ENCODE measurements around the gene DHCR7.

DHCR7 gene

DNA sequence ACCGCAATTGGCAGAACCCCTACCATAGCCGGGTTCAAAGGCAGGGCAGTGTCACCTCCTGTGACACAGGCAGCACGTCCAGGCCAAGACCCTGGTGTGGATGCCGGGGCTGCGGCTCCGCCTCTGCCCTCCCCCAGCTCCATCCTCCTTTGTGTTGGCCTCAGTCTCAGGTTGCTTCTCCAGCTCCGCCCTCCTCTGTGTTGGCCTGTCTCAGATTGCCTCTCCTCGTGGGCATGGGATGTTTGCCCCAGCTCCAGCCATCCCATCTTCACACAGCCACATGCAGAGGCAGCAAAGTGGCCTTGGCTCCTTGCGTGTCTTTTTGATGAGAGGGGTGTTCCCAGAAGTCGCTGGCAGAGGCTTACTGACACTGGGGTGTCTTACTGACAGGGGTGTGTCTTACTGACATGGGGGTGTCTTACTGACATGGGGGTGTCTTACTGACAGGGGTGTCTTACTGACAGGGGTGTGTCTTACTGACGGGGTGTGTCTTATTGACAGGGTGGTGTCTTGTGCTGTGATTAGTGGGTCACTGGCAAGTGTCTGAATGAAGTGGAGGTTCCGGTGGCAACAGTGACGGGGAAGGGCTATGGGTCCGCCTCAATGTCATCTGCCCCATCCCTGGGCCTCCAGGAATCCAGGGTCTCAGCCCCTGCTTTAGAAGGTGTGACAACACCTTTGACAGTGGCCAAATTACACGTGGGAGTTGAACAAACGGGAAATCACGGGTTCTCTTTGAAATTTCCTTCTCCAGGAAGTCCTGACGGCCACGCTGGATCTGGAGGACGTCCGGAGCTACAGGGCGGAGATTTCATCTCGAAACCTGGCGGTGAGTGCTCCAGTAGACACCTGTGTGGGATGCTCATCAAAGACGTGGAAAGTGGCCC, 29.7 kb upstream of the DHCR7 start:
- no peak for DNase-seq

DNA sequence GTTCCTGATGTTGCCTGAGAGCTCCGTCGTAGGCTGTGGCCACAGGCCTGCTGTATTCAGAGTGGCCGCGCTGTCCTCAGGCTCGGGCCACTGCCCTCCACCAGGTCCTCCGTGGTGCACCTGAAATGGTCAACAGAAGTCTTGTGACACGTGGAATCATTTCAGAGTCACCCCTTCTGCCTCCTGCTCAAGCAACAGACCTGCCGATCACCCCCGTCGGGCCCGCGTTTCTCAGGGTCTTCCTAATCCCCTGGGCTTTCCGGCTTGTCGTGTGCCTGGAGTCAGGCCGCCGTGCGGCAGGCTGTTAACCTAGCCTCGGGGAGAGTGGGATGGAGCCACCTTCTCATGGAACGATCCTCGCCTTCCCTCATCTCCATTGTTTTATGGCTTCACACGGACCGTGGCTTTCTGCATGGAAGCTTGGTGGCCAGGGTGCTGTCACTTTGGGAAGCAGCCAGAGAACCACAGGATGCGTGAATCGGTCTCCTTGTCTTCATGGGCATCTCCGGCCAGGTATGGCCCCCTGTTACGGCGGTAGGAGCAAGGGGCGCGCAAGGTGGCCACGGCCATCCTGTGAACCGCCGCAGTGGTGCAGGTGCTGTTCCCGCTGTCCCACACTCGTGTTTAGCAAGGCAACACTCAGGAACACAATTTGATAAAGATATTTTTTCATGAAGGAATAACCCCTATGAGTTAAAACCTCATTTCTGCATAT, 28.9 kb upstream of the DHCR7 start:
- no peak for DNase-seq

DNA sequence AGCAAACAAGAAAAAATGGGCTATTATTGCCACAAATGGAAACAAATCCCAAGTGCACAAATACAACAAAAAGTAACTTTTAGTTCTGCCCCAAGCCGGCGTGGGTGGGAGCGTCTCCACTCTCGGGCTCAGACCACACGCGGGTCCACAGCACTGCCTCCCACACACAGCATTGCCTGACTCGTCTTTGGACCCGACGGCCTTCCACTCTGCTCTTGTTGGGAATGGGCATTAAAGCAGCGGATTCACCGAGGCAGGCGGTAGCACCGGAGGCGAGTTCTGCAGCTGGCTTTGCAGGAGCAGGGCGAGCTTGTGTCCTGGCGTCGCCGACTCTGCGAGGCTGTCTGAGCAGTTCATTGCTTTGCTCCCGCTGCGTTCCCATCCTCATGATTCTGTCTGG, 27.8 kb upstream of the DHCR7 start:
- no peak for DNase-seq

DNA sequence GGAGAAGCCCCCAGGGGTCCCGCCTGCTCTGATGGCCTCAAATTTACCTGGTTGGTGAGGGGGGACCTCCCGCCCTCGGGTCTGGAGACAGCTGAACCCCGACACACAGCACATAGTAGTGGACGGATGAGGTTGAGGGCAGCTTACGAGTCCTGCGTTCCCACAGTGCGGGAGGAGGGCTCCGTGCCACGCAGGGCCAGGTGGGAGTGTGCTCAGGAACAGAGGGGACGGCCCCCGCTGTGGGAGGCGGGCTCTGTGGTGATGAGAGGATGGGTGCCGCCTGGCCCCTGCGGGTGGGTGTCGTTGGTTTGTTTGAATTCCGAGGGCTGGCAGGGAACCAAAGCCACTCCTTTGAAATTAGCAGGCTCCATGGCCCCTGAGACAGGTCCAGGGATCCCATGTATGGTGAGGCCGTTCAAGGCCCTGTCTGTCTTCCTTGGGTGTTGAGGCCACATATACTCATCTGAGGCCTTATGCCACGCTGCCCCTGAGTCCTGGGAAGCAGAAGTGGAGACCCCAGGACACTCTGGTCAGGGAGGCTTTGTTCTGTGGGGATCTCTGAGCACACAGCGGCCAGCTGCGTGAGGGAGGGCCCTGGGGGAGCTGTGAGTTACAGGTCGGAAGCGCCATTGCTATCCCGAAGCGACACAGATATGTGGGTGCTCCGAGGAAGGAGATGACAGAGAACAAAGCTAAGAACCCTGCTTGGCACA, 26.7 kb upstream of the DHCR7 start:
- no peak for DNase-seq

DNA sequence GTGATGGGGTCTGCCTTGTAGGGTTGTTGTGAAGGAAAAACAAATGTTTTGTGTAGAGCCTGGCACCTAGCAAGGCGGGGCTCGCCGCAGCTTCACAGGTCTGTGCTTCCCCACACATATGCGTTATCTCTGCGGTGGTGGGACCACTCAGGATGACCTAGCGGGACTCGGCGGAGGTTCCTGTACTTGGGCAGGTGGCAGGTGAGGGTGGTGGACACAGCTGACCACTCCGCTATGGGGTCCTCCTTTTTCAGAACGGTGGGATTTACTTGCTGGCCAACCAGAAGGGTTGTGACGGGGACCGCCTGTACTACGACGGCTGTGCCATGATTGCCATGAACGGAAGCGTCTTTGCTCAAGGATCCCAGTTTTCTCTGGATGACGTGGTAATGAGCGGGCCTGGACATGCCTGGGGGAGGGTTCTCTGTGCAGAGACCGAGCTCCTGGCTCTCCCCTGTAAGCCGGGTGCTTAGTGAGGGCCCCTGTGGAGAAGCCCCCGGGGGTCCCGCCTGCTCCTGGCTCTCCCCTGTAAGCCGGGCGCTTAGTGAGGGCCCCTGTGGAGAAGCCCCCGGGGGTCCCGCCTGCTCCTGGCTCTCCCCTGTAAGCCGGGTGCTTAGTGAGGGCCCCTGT, 26.1 kb upstream of the DHCR7 start:
- no peak for DNase-seq

DNA sequence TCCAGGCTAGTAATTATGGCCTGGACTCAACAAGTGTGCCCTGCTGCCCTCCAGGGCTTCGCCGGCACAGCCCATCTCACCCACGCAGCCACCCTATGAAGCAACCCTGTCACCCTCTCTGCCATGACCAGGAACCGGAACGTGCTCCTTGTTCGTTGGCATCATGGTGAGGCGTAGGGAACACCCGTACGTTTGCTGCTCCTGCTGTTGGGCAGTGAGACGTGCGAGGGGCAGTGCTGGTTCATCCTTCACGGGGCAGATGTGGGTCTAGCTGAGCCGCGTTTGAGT, 25.5 kb upstream of the DHCR7 start:
- DNase-seq: no peak

DNA sequence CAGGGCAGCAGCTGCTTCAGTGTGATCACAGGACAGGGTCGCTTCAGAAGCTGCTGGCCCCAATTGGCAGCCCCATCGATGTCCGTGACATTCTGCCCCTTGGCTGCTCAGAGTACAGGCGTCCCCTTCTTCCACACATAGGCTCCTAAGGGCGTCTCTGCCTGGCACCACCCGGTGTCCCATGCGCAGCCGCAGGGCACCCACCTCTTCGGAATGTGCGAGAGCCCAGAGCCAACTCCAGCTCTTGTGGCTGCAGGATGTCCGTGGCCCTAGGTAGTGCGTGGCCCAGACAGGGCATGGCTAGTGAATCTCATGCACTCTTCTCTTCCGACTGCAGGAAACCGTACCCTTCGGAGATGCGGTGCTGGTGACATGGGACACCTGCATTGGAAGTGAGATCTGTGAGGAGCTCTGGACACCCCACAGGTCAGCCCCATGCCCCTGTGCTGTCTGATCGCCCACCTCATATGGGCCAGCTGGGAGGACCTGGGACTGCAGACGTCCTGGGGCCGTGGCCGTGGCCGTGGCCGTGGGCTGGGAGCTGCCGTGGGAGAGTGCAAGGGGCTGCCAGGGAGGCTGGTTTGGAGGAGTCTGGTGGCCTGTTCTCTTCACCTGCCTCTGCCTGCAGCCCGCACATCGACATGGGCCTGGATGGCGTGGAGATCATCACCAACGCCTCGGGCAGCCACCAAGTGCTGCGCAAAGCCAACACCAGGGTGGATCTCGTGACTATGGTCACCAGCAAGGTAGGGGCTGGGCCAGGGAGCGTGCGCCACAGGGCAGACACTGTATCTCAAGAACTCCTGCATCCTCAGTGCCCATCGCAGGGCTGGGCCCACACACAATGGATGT, 25.0 kb upstream of the DHCR7 start:
- no peak for DNase-seq

DNA sequence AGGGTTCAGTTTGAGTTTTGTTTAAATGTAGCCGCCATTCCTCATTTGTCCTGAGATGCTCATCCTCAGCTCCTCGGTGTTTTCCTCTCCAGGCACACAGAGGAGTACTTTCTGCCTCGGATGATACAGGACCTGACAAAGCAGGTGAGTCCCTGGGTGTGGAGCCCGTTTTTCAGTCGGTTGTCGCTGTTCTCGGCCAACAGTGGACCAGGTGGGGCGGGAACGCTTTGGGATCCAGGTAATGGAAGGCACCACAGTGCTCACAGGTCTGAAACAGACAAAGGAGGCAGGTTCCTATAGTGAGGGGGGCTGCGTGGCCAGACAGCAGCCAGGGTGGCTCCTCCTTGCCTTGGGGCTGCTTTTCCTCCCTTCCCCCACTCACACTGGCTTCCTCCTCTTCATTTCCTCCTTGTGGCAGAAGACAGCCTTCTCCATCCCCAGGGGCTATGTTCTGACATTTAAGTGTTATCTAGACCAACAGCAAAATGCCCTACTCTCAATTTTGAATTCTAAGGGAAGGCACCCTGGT, 24.2 kb upstream of the DHCR7 start:
- no peak for DNase-seq

DNA sequence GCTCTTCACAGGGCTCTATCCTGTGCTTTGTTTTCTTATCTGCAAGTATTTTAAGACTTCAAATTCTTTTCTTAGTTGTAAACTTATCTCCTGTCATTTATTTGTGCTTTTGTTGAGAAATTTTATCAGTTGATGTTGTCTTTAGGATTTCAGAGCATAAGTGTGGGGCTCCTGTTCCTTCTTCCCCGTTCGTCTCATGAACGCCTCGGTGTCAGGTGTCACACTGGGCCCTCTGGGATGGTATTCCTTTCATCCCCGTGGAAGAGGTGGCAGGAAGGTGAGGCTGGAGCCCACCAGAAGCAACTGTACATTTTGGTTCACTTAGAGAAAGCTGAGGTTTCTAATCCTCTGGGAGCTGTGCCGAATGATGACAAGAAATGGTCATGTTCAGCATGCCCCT, 22.8 kb upstream of the DHCR7 start:
- no peak for DNase-seq

DNA sequence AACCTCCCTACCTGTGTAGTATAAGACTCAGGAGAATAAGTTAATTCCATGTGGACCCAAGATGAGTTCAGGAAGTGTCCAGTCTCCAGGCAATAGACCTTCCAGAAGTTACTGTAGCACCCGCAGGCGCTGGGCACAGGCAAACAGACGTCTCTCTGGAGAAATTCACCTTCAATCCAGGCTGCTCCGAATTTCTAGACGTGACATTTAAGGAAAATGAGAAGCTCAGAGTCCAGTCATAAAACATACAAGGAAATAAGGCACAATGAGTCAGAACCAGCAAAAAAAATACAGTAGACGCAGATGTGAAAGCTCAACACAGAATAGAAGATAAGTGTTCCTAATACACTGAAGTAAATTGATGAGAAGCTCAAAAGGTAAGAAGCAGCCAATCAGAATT, 19.0 kb upstream of the DHCR7 start:
- no peak for DNase-seq

DNA sequence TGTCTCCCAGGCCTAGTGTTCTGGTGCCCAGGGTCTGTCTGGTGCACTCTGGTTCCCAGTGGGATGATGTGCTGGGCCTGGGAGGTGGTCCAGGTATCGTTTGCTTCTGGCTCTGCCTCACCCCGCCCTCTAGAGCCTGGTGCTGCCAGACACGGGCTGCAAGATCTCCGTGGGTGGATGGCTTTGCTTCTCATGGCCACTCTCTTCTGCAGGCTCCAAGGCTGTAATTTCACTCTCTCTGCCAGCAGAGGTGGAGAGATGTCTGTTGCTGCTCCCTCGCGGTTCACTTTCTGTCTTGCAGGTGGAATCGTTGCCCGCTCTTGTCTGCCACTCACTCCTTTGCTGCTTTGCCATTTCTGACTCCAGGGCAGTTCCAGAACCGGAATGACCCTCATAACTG, 18.2 kb upstream of the DHCR7 start:
- DNase-seq: no peak

DNA sequence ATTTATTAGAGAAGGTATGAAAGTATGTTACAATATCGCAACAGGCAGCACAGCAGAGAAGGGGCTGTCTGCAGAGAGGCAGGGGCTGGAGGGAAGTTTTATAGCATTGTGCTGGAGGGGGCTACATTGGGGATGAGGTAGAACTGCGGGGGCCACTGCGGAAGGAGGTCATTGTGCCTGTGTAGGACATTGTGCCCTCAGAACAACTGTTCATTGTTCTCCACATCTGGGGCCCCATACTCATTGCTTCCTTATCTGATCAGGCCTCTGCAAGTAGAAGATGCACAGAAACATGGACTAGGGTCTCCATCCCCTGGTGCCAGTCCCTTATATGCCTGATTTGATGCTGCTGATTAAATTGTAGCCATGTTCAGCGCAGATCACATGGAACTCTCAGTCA, 16.9 kb upstream of the DHCR7 start:
- no peak for DNase-seq

DNA sequence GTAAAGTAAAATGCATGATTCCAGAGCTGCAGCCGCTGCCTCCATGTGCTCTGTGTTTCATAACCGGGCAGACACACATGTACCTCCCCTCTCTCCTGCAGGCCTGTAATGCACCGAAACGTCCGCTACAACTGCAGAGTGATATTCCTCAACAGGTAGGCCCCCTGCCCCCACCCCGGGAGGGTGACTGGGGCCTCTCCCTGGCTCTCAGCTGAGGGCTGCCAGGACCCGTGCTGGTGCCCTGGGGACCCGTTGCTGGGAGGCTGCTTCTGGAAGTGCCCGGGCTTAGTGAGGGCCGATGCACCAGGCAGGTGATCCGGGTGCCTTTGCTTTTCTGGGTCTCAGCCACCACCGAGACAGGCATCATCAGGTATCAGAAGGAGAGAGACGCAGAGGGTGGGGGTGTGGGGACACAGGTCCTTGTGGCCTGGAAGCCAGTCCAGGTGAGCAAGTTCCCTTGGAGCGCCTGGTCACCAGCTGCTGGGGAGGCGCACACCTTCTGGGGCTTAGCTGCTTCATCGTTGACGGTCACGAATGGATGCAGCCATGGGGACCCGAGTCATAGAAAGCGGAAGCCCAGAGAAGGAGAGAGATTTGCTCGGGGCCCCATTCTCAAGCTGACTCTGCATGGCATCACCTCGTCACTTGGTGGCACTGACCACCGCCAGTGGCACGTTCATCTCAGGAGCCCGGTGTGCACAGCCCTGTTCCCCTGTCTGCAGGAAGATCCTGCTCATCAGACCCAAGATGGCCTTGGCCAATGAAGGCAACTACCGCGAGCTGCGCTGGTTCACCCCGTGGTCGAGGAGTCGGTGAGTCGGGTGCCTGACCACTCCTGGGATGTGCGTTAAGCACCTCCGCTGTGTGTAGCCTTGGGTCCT, 15.4 kb upstream of the DHCR7 start:
- no peak for DNase-seq

DNA sequence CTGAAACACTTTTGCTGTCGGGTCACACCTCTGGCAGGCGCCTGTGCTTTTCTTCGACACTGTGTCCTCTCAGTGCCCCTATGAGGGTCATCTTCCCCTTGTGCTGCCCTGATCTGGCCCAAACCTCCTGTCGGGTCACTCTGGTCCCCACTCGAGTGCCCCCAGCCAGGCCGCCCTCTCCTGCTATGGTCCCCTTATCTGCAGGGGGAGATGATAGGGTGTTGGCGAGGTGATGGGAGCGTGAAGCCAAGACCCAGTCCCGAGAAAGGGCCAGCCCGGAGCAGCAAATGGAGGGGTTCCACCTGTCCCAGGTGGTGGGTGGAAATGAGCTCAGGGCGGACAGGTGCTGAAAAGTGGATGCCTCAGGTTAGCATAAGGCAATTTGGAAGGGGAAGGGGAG, 14.5 kb upstream of the DHCR7 start:
- no peak for DNase-seq

DNA sequence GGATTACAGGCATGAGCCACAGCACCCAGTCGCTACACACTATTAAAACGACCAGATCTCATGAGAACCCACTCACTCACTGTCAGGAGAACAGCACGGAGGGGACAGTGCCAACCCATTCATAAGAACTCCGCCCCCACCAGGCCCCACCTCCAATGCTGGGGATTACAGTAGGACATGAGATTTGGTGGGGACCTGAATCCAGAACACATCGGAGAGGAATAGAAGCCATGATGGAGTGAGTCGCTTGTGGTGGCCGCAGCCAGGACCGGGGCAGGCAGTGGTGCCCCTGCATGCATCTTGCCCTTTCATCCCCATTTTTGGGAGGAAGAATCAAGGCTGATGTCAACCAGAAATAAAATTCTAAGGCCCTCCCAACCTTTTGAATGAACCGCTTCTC, 13.5 kb upstream of the DHCR7 start:
- DNase-seq: no peak

DNA sequence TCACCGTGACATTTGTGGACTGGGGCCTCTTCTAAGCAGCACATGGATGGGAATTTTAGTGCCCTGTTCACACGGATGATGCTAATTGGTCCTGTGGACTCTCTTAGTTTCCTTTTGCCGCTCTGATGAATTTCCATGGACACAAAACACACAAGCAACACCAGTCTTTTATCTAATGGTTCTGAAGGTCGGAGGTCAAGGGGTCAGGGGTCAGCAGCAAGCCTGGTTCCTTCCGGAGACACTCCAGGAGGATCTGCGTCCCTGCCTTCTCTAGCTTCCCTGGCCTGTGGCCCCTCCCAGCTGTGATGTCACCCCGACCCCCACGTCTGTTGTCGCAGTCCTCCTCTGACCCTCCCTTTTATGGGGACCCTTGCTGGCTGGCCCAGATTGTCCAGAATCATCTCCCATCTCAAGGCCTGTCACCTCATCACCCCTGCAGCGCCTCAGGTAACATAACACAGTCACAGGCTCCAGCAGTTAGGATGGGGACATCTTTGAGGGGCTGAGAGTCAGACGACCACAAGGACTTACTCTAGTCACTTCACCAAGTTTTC, 11.7 kb upstream of the DHCR7 start:
- DNase-seq: no peak

DNA sequence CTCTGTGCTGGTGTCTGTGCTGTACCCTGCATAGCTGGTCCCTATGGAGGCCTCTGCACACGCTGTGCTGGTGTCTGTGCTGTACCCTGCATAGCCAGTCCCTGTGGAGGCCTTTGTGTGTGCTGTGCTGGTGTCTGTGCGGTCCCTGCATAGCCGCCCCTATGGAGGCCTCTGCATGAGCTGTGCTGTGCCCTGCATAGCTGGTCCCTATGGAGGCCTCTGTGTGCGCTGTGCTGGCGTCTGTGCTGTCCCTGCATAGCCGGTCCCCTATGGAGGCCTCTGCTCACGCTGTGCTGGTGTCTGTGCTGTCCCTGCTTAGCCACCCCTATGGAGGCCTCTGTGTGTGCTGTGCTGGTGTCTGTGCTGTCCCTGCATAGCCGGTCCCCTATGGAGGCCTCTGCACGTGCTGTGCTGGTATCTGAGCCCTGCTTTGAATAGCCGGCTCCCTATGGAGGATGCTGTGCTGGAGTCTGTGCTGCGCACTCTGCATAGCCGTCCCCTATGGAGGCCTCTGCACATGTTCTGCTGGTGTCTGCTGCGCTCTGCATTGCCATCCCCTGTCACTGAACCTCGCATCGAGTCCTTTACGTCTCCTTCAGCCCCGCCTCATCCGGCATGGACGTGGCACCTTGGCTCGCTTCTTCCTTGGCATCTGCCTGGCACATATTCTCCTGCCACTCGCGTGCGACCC, 11.0 kb upstream of the DHCR7 start:
- DNase-seq: no peak

DNA sequence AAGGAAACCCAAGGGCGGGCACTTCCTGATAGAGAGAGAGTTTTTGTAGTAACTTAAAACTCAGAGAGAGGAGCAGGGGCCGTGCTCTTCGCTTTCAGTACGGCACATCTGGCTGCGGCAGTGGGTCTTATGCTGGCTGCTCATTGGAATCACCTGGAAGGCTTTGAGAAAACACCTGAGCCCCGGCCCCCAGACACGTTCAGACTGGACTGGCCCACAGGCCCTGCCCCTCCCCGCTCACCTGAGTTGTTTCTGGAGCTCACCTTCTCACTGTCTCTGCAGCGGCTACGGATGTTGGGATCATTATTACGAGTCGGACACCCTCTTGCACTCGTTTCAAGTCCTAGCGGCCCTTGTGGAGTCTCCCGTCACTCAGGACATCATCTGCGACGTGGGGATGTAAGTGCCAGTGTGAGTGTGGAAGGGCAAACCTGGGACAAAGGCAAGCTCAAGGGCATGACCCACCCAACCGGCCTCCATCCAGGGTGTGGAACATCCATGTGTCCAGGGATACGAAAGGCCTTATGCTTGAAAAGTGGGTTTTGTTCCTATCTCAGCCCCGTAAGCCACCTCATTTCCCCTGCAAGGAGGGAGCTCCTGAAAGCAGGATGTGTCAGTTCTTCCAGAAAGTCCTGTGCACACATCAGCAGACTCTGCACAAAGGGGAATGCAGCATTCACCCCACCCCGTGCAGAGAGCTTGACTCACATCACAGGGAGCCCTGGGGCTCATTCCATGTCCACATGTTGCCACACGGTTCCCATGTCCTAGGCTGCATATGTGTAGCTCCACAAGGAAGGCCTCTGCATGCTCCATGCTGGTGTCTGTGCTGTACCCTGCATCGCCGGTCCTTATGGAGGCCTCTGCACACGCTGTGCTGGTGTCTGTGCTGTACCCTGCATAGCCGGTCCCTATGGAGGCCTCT, 10.2 kb upstream of the DHCR7 start:
- DNase-seq: no peak

DNA sequence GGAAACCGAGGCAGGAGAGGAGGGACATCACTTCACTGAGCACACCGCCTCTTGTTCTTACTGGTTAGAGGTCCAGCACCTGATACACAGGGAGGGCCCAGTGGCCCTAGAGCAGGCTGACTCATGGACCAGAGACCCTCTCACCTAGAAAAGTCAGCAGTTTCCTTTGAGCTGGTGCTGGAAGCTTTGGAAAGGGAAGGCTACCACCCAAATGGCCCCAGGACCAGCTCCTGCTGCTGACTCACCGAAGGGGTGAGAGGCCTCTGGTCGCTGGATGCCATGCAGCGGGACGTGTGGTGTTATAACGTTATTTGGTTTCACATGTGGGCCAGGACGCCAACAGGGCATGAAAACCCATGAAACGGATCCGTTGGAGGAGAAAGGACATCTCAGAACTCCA, 8.6 kb upstream of the DHCR7 start:
- DNase-seq: no peak

Measured in hippocampal formation (tissue), 2 donors.